Naive thymus-derived CD4-positive, alpha-beta T cell (primary cell): Measurements from ENCODE around the gene EMP3. TPM values are rescaled to one million over a fixed set of nuclear protein-coding genes. Genes with fewer than 3 reads are reported as not detected.

Experiments used
- ATAC-seq: fragments of 150-1000 bp; cut with Tn5 transposase; 2 replicates; pipeline ENCODE4 v1.10.0; 2021; ENCODE audit warnings: mild to moderate bottlenecking, moderate library complexity
- CTCF ChIA-PET: fragments of 350-600 bp; sonication (Branson Sonifier 250); formaldehyde crosslinking; loops from one replicate; lab custom pipeline; 2021; ENCODE audit warnings: antibody characterized with exemption; lab: Charles Lee
- POLR2A ChIA-PET: fragments of 350-600 bp; sonication (Branson Sonifier 250); formaldehyde crosslinking; loops from one replicate; lab custom pipeline; 2021; ENCODE audit warnings: antibody characterized with exemption, inconsistent platforms; lab: Charles Lee
- DNase-seq, 9 donors: peaks; one replicate each; pipeline versions ENCODE4 v3.0.0 to v3.0.0-alpha.2; 2020 to 2022; ENCODE audit warnings: mixed read lengths in 1 of 9
- H3K27ac ChIP-seq: one replicate; pipeline ENCODE4 v1.7.0; 2013; ENCODE audit warnings: mild to moderate bottlenecking, low read depth, low read length, moderate library complexity
- H3K27me3 ChIP-seq, 2 donors: one replicate each; pipeline ENCODE4 v1.7.0; 2013; ENCODE audit warnings: low read length in 2 of 2, mild to moderate bottlenecking in 2 of 2, moderate library complexity in 2 of 2; ENCODE audit not compliant: control insufficient read depth in 2 of 2, insufficient read depth in 2 of 2
- H3K36me3 ChIP-seq, 3 experiments: 1 replicate in 2 of 3; 2 replicates in 1 of 3; pipeline ENCODE4 v1.7.0; 2013; ENCODE audit warnings: low read length in 3 of 3, mild to moderate bottlenecking in 3 of 3, moderate library complexity in 1 of 3; ENCODE audit not compliant: insufficient read depth in 3 of 3, control insufficient read depth in 2 of 3
- H3K4me1 ChIP-seq, 2 donors: one replicate each; pipeline ENCODE4 v1.7.0; 2013; ENCODE audit warnings: low read length in 2 of 2, mild to moderate bottlenecking in 2 of 2, moderate library complexity in 1 of 2; ENCODE audit not compliant: control insufficient read depth in 2 of 2, insufficient read depth in 2 of 2
- H3K4me3 ChIP-seq: 2 replicates; pipeline ENCODE4 v1.7.0; 2013; ENCODE audit warnings: mild to moderate bottlenecking, low read length
- H3K9me3 ChIP-seq, 3 experiments: 1 replicate in 2 of 3; 2 replicates in 1 of 3; pipeline ENCODE4 v1.7.0; 2013; ENCODE audit warnings: low read length in 3 of 3; ENCODE audit not compliant: control insufficient read depth in 2 of 3
- H3K27ac Mint-ChIP-seq, 9 donors: one replicate each; pipeline ENCODE4 v1.8.0; 2020 to 2022; ENCODE audit warnings: mixed read lengths in 9 of 9, mild to moderate bottlenecking in 8 of 9, moderate library complexity in 5 of 9, inconsistent platforms in 2 of 9
- H3K27me3 Mint-ChIP-seq, 5 donors: one replicate each; pipeline ENCODE4 v1.8.0; 2021 to 2022; ENCODE audit warnings: mixed read lengths in 5 of 5, mild to moderate bottlenecking in 1 of 5
- H3K36me3 Mint-ChIP-seq, 5 donors: one replicate each; pipeline ENCODE4 v1.8.0; 2020 to 2022; ENCODE audit warnings: mixed read lengths in 5 of 5, mild to moderate bottlenecking in 3 of 5, inconsistent platforms in 1 of 5
- H3K4me1 Mint-ChIP-seq, 7 donors: one replicate each; pipeline ENCODE4 v1.8.0; 2020 to 2022; ENCODE audit warnings: mixed read lengths in 7 of 7, mild to moderate bottlenecking in 3 of 7, inconsistent platforms in 1 of 7
- H3K4me3 Mint-ChIP-seq, 10 donors: one replicate each; pipeline ENCODE4 v1.8.0; 2020 to 2022; ENCODE audit warnings: mild to moderate bottlenecking in 10 of 10, mixed read lengths in 10 of 10, moderate library complexity in 6 of 10, inconsistent platforms in 2 of 10
- H3K9me3 Mint-ChIP-seq, 11 donors: one replicate each; pipeline ENCODE4 v1.8.0; 2020 to 2022; ENCODE audit warnings: mixed read lengths in 11 of 11, mild to moderate bottlenecking in 4 of 11, inconsistent platforms in 1 of 11, moderate library complexity in 1 of 11
- intact Hi-C, 2 donors: fragments of 100-400 bp; cut with micrococcal nuclease; formaldehyde crosslinking; loops; one replicate each; pipeline ENCODE4 v1.15.1; 2023
- polyA plus RNA-seq, 2 donors: library from polyadenylated mRNA; unstranded; fragments of 300-500 nt; fragmentation: Illumina TruSeq; gene quantifications; one replicate each; pipeline ENCODE4 v1.2.3, GENCODE V29; 2021
- total RNA-seq, 6 experiments: library from RNA in 5 of 6; stranded (reverse) in 5 of 6; gene quantifications; 1 replicate in 5 of 6; 2 replicates in 1 of 6; pipeline ENCODE4 v1.2.3 and lab custom pipeline; 2021 to 2026

EMP3 gene
- total and polyA plus RNA-seq, 7 experiments from 2014 or later = 183 to 711 (median 386) TPM

GRCh38 chr19:48332662-48333466 is 7.5 kb downstream of the EMP3 start:
- Histone ChIP-seq H3K27me3 (no peaks in the 10 kb centered on the region), H3K36me3 (peaks cover 0 to 6% (median 3%) of the 10 kb centered on the region in 3 experiments), H3K4me3 (peak overlapping the region; percentile 77), H3K9me3 (no peaks in the 10 kb centered on the region), H3K4me1 (peaks cover 41 to 49% of the 10 kb centered on the region in 2 donors), H3K27ac (peak overlapping the region; percentile 95)
- H3K4me3 Mint-ChIP-seq = peak overlapping the region; percentile 83 to 100 (median 97)
- DNase-seq (peak; percentile 77 to 99 (median 97)), ATAC-seq (peak; percentile 82)
- intact Hi-C loops = loop anchor here (1.0 to 10.0 kb wide), 17 partner anchors 12 to 1544 kb away; partner anchors contain the start of genes AKT1S1 (in 1 of the 2), AP2A1 (in 1 of the 2), CYTH2 (in 1 of the 2) and DBP (in 1 of the 2)
- H3K4me1 Mint-ChIP-seq = peaks cover 28 to 67% (median 53%) of the 10 kb centered on the region in 7 donors
- peaks cover 0 to 28% (median 15%) of the 10 kb centered on the region in 5 donors for H3K36me3 Mint-ChIP-seq
- no peaks in the 10 kb centered on the region for H3K27me3 Mint-ChIP-seq
- peak overlapping the region; percentile 93 to 100 (median 97) for H3K27ac Mint-ChIP-seq
- no peaks in the 10 kb centered on the region for H3K9me3 Mint-ChIP-seq
- ChIA-PET POLR2A (interaction anchor here (0.5 to 10.5 kb wide), 21 partner anchors 12 to 1431 kb away, joined by 3 to 424 read pairs (median 4); partner anchors contain the start of genes CARD8, DBP, EMP3 and KDELR1), CTCF (interaction anchor here (0.5 to 12.3 kb wide), 11 partner anchors 12 to 1816 kb away, joined by 3 to 217 read pairs (median 6); partner anchors contain the start of genes EMP3, KDELR1 and ZNF114)

GRCh38 chr19:48333467-48334384 is 8.4 kb downstream of the EMP3 start:
- Histone ChIP-seq H3K27ac (peak overlapping the region; percentile 95), H3K4me1 (peaks cover 32 to 43% of the 10 kb centered on the region in 2 donors), H3K27me3 (no peaks in the 10 kb centered on the region), H3K9me3 (no peaks in the 10 kb centered on the region), H3K4me3 (peak overlapping the region; percentile 77), H3K36me3 (peaks cover 0 to 4% (median 0%) of the 10 kb centered on the region in 3 experiments)
- ATAC-seq (peak; percentile 77), DNase-seq (peak; percentile 90 to 96 (median 93))
- POLR2A ChIA-PET = interaction anchor here (0.6 to 10.5 kb wide), 15 partner anchors 13 to 1430 kb away, joined by 3 to 424 read pairs (median 6); partner anchors contain the start of genes CARD8, DBP, EMP3 and KDELR1
- peaks cover 0 to 23% (median 10%) of the 10 kb centered on the region in 5 donors for H3K36me3 Mint-ChIP-seq
- intact Hi-C loops = loop anchor here (1.0 to 10.0 kb wide), 17 partner anchors 12 to 1543 kb away; partner anchors contain the start of genes AKT1S1 (in 1 of the 2), AP2A1 (in 1 of the 2), DBP (in 1 of the 2) and FTL (in 1 of the 2)
- no peaks in the 10 kb centered on the region for H3K9me3 Mint-ChIP-seq
- H3K4me3 Mint-ChIP-seq = peak overlapping the region; percentile 83 to 100 (median 97)
- CTCF ChIA-PET = interaction anchor here (0.6 to 12.3 kb wide), 20 partner anchors 13 to 1816 kb away, joined by 3 to 217 read pairs (median 5); partner anchors contain the start of genes EMP3, KDELR1, SYNGR4 and TMEM143
- no peaks in the 10 kb centered on the region for H3K27me3 Mint-ChIP-seq
- peaks cover 25 to 61% (median 47%) of the 10 kb centered on the region in 7 donors for H3K4me1 Mint-ChIP-seq
- H3K27ac Mint-ChIP-seq = peak overlapping the region; percentile 93 to 100 (median 97)

GRCh38 chr19:48338253-48338755 is 13.0 kb downstream of the EMP3 start:
- no peak overlapping the region for H3K27ac ChIP-seq
- H3K4me1 ChIP-seq = peaks cover 5 to 7% of the 10 kb centered on the region in 2 donors
- ChIA-PET POLR2A (interaction anchor here (10.5 kb wide), 1 partner anchor 18 kb away, joined by 424 read pairs; the partner anchor contains the start of gene EMP3), CTCF (interaction anchor here (0.6 to 12.3 kb wide), 2 partner anchors 18 to 1089 kb away, joined by 4 to 217 read pairs; partner anchors contain the start of gene EMP3)
- DNase-seq (no peak), ATAC-seq (no peak)
- H3K27me3 ChIP-seq = no peaks in the 10 kb centered on the region
- no peaks in the 10 kb centered on the region for H3K9me3 ChIP-seq
- H3K4me3 ChIP-seq = no peak overlapping the region
- H3K36me3 Mint-ChIP-seq = peaks cover 0 to 8% (median 0%) of the 10 kb centered on the region in 5 donors
- intact Hi-C loops = loop anchor here in 1 of 2 donors (10.0 kb wide), 1 partner anchor 246 kb away; no protein-coding TSS in a partner anchor
- no peaks in the 10 kb centered on the region for H3K27me3 Mint-ChIP-seq
- peaks cover 9 to 15% (median 11%) of the 10 kb centered on the region in 7 donors for H3K4me1 Mint-ChIP-seq
- H3K36me3 ChIP-seq = peaks cover 0 to 28% (median 0%) of the 10 kb centered on the region in 3 experiments
- H3K27ac Mint-ChIP-seq = no peak overlapping the region
- H3K9me3 Mint-ChIP-seq = peaks cover 0 to 1% (median 0%) of the 10 kb centered on the region in 11 donors
- no peak overlapping the region for H3K4me3 Mint-ChIP-seq

GRCh38 chr19:48338802-48339503 is 13.6 kb downstream of the EMP3 start:
- H3K27ac Mint-ChIP-seq = peak overlapping the region in 1 of 9 donors; percentile 78

GRCh38 chr19:48340995-48341394 is 15.6 kb downstream of the EMP3 start:
- ATAC-seq (no peak), DNase-seq (no peak)
- H3K4me1 ChIP-seq = no peaks in the 10 kb centered on the region
- H3K27ac ChIP-seq = no peak overlapping the region
- H3K9me3 ChIP-seq = no peaks in the 10 kb centered on the region
- Mint-ChIP-seq H3K9me3 (peaks cover 0 to 1% (median 0%) of the 10 kb centered on the region in 11 donors), H3K27ac (no peak overlapping the region), H3K27me3 (no peaks in the 10 kb centered on the region), H3K4me1 (no peaks in the 10 kb centered on the region), H3K4me3 (no peak overlapping the region), H3K36me3 (peaks cover 0 to 12% (median 0%) of the 10 kb centered on the region in 5 donors)
- ChIA-PET CTCF (interaction anchor here (0.6 to 12.3 kb wide), 4 partner anchors 10 to 107 kb away, joined by 3 to 217 read pairs (median 4); partner anchors contain the start of gene EMP3), POLR2A (interaction anchor here (0.6 kb wide), 2 partner anchors 164 to 902 kb away, joined by 3 read pairs; no protein-coding TSS in a partner anchor)
- H3K4me3 ChIP-seq = no peak overlapping the region
- intact Hi-C loops = no loop called here
- peaks cover 0 to 27% (median 0%) of the 10 kb centered on the region in 3 experiments for H3K36me3 ChIP-seq
- H3K27me3 ChIP-seq = no peaks in the 10 kb centered on the region

More at GRCh38 chr19:48338802-48339503, 13.6 kb downstream of the EMP3 start:
- POLR2A ChIA-PET = interaction anchor here (10.5 kb wide), 1 partner anchor 18 kb away, joined by 424 read pairs; the partner anchor contains the start of gene EMP3
- Mint-ChIP-seq H3K27me3 (no peaks in the 10 kb centered on the region), H3K4me3 (no peak overlapping the region), H3K9me3 (peaks cover 0 to 1% (median 0%) of the 10 kb centered on the region in 11 donors), H3K4me1 (peaks cover 8 to 12% (median 10%) of the 10 kb centered on the region in 7 donors), H3K36me3 (peaks cover 0 to 12% (median 0%) of the 10 kb centered on the region in 5 donors)
- intact Hi-C loops = loop anchor here in 1 of 2 donors (10.0 kb wide), 1 partner anchor 246 kb away; no protein-coding TSS in a partner anchor
- no peak for DNase-seq
- Histone ChIP-seq H3K4me3 (no peak overlapping the region), H3K9me3 (no peaks in the 10 kb centered on the region), H3K36me3 (peaks cover 0 to 27% (median 0%) of the 10 kb centered on the region in 3 experiments), H3K27me3 (no peaks in the 10 kb centered on the region), H3K4me1 (peaks cover 5 to 7% of the 10 kb centered on the region in 2 donors), H3K27ac (no peak overlapping the region)
- no peak for ATAC-seq
- CTCF ChIA-PET = interaction anchor here (0.6 to 12.3 kb wide), 2 partner anchors 18 to 1089 kb away, joined by 4 to 217 read pairs; partner anchors contain the start of gene EMP3
